Keratinocyte (primary cell): ENCODE measurements around the gene ANKRD24.

Experiments used
- EZH2 ChIP-seq: IDR thresholded peaks from one replicate; pipeline ENCODE4 v1.6.1; 2012; ENCODE audit warnings: inconsistent platforms, mild to moderate bottlenecking, low read length, moderate library complexity
- TF ChIP-seq, protein P1 (sequence below), 3 experiments: IDR thresholded peaks in 1 of 3; conservative IDR thresholded peaks in 1 of 3; optimal IDR thresholded peaks in 1 of 3; 2 replicates in 2 of 3; 3 replicates in 1 of 3; pipeline versions ENCODE3 to v1.5.1; 2011; ENCODE audit warnings: low read length in 3 of 3, mild to moderate bottlenecking in 3 of 3, moderate library complexity in 2 of 3, control low read depth in 1 of 3, inconsistent platforms in 1 of 3; ENCODE audit not compliant: insufficient read depth in 2 of 3; ENCODE audit errors: extremely low read depth in 1 of 3

GRCh38 chr19:4234862-4235201, 52.3 kb downstream of the ANKRD24 start:
- TF ChIP-seq EZH2, result no peak
- TF ChIP-seq, protein P1, sequence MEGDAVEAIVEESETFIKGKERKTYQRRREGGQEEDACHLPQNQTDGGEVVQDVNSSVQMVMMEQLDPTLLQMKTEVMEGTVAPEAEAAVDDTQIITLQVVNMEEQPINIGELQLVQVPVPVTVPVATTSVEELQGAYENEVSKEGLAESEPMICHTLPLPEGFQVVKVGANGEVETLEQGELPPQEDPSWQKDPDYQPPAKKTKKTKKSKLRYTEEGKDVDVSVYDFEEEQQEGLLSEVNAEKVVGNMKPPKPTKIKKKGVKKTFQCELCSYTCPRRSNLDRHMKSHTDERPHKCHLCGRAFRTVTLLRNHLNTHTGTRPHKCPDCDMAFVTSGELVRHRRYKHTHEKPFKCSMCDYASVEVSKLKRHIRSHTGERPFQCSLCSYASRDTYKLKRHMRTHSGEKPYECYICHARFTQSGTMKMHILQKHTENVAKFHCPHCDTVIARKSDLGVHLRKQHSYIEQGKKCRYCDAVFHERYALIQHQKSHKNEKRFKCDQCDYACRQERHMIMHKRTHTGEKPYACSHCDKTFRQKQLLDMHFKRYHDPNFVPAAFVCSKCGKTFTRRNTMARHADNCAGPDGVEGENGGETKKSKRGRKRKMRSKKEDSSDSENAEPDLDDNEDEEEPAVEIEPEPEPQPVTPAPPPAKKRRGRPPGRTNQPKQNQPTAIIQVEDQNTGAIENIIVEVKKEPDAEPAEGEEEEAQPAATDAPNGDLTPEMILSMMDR (optimal IDR thresholded peaks at IDR 0.05 in 1 of 3, IDR thresholded peaks at IDR 0.05 in 1 of 3, conservative IDR thresholded peaks at IDR 0.05 in 1 of 3; ENCODE audit: extremely low read depth in 1 of 3, insufficient read depth in 2 of 3, low read length in 3 of 3), result no peak
